HG02571 (cell line): ENCODE measurements around the gene IFNG-AS1.

Source experiments
- ATAC-seq: cut with Tn5 transposase; IDR thresholded peaks from one replicate; pipeline ENCODE4 v1.9.1; 2021; ENCODE audit warnings: mild to moderate bottlenecking, moderate library complexity; ENCODE audit not compliant: unreplicated experiment

The IFNG-AS1 gene

GRCh38 chr12:67993143-67993542 is 3.9 kb downstream of the IFNG-AS1 start:
- ATAC-seq: no peak

GRCh38 chr12:67994046-67994445 is 4.8 kb downstream of the IFNG-AS1 start:
- ATAC-seq: no peak

GRCh38 chr12:67996347-67996746 is 7.1 kb downstream of the IFNG-AS1 start:
- no peak for ATAC-seq

GRCh38 chr12:67998379-67998778 is 9.1 kb downstream of the IFNG-AS1 start:
- no peak for ATAC-seq

- no peak for ATAC-seq
Measured at GRCh38 chr12:67999244-67999643, 10.0 kb downstream of the IFNG-AS1 start.

GRCh38 chr12:68001486-68002466 is 12.5 kb downstream of the IFNG-AS1 start:
- ATAC-seq: no peak

- no peak for ATAC-seq
Measured at GRCh38 chr12:68003777-68004176, 14.5 kb downstream of the IFNG-AS1 start.

- no peak for ATAC-seq
Measured at GRCh38 chr12:68007033-68007432, 17.8 kb downstream of the IFNG-AS1 start.

- ATAC-seq: no peak
Measured at GRCh38 chr12:68007466-68007865, 18.2 kb downstream of the IFNG-AS1 start.

GRCh38 chr12:68011206-68011881 is 22.1 kb downstream of the IFNG-AS1 start:
- ATAC-seq: no peak

- no peak for ATAC-seq
Measured at GRCh38 chr12:68011882-68012207, 22.6 kb downstream of the IFNG-AS1 start.

- ATAC-seq: peak; percentile 73
Measured at GRCh38 chr12:68012712-68013111, 23.5 kb downstream of the IFNG-AS1 start.

- ATAC-seq: no peak
Measured at GRCh38 chr12:68013181-68013580, 23.9 kb downstream of the IFNG-AS1 start.

- ATAC-seq: no peak
Measured at GRCh38 chr12:68016136-68016535, 26.9 kb downstream of the IFNG-AS1 start.

GRCh38 chr12:68018315-68018714 is 29.1 kb downstream of the IFNG-AS1 start:
- ATAC-seq: no peak

- ATAC-seq: no peak
Measured at GRCh38 chr12:68020049-68020448, 30.8 kb downstream of the IFNG-AS1 start.

- ATAC-seq: no peak
Measured at GRCh38 chr12:68020699-68021098, 31.5 kb downstream of the IFNG-AS1 start.

GRCh38 chr12:68028647-68029046 is 39.4 kb downstream of the IFNG-AS1 start:
- no peak for ATAC-seq

GRCh38 chr12:68030248-68030647 is 41.0 kb downstream of the IFNG-AS1 start:
- ATAC-seq: no peak

GRCh38 chr12:68031174-68031573 is 41.9 kb downstream of the IFNG-AS1 start:
- ATAC-seq: no peak

GRCh38 chr12:68031881-68032739 is 42.9 kb downstream of the IFNG-AS1 start:
- no peak for ATAC-seq
